Germinal center (tissue), 1 donor: Measurements from ENCODE around the gene VAV2.

Experiments used
- DNase-seq: peaks from one replicate; pipeline ENCODE4 v3.0.0; 2012; ENCODE audit warnings: mixed read lengths, low spot score

The VAV2 gene

GRCh38 chr9:133874659-133875058 lies 117.5 kb downstream of the VAV2 start:
- DNase-seq: no peak

- DNase-seq: no peak
Measured at GRCh38 chr9:133874060-133874657, 118.0 kb downstream of the VAV2 start.

GRCh38 chr9:133873461-133873891 lies 118.6 kb downstream of the VAV2 start:
- no peak for DNase-seq

GRCh38 chr9:133873009-133873408 lies 119.1 kb downstream of the VAV2 start:
- no peak for DNase-seq

GRCh38 chr9:133870598-133871595 lies 121.2 kb downstream of the VAV2 start:
- DNase-seq: no peak

GRCh38 chr9:133869674-133870405 lies 122.3 kb downstream of the VAV2 start:
- DNase-seq: no peak

- DNase-seq: no peak
Measured at GRCh38 chr9:133868203-133868602, 123.9 kb downstream of the VAV2 start.

GRCh38 chr9:133866946-133867345 lies 125.2 kb downstream of the VAV2 start:
- DNase-seq: no peak

GRCh38 chr9:133864011-133864410 lies 128.1 kb downstream of the VAV2 start:
- DNase-seq: no peak

- no peak for DNase-seq
Measured at GRCh38 chr9:133863257-133863592, 128.9 kb downstream of the VAV2 start.

GRCh38 chr9:133862585-133863256 lies 129.4 kb downstream of the VAV2 start:
- DNase-seq: no peak

GRCh38 chr9:133861692-133862091 lies 130.4 kb downstream of the VAV2 start:
- no peak for DNase-seq

GRCh38 chr9:133861086-133861485 lies 131.0 kb downstream of the VAV2 start:
- DNase-seq: no peak

GRCh38 chr9:133858771-133859170 lies 133.4 kb downstream of the VAV2 start:
- no peak for DNase-seq

- no peak for DNase-seq
Measured at GRCh38 chr9:133857639-133858038, 134.5 kb downstream of the VAV2 start.

- DNase-seq: no peak
Measured at GRCh38 chr9:133856798-133857197, 135.3 kb downstream of the VAV2 start.

GRCh38 chr9:133855802-133856521 lies 136.2 kb downstream of the VAV2 start:
- DNase-seq: no peak

GRCh38 chr9:133855371-133855770 lies 136.8 kb downstream of the VAV2 start:
- no peak for DNase-seq

- DNase-seq: no peak
Measured at GRCh38 chr9:133854765-133855164, 137.4 kb downstream of the VAV2 start.

GRCh38 chr9:133854048-133854447 lies 138.1 kb downstream of the VAV2 start:
- no peak for DNase-seq

- DNase-seq: no peak
Measured at GRCh38 chr9:133853331-133853730, 138.8 kb downstream of the VAV2 start.
